Germinal center (tissue), 1 donor: ENCODE measurements around the gene TBC1D22A.

Experiments
- DNase-seq: peaks from one replicate; pipeline ENCODE4 v3.0.0; 2012; ENCODE audit warnings: mixed read lengths, low spot score

TBC1D22A gene

DNA sequence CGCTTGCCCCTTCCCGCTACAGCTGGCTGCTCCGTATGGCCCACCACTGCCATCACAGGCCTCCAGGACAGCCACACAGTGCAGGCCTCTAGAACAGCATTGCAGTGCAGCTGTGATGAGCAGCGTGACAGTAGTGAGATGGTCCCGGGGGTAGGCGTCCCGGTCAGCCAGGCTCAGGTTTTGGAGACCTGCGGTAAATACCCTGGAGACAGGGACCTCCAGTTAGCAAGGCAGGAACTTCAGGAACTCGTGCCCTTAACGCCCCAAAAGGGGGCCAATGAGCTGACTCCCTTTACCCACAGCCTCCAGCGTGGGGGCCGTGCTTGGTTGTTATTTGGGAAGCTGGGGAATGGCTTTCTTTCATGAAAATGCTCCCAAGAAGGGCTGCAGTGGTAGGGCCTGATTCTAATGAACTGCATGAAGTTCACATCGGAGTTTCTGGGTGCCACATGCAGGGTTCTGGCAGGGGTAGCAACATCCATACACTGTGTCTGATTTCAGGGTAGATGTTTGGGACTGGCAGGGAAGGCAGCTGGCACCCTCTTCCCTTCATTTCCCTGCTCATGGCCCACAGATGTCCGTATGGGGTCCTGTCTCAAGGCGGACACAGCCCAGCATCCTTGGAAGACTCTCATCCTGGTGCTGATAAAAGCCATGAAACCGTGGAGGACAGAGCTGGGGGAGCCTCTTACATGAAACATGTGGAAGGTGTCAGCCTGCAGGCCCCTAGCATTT, 440.5 kb downstream of the TBC1D22A start:
- DNase-seq: no peak

DNA sequence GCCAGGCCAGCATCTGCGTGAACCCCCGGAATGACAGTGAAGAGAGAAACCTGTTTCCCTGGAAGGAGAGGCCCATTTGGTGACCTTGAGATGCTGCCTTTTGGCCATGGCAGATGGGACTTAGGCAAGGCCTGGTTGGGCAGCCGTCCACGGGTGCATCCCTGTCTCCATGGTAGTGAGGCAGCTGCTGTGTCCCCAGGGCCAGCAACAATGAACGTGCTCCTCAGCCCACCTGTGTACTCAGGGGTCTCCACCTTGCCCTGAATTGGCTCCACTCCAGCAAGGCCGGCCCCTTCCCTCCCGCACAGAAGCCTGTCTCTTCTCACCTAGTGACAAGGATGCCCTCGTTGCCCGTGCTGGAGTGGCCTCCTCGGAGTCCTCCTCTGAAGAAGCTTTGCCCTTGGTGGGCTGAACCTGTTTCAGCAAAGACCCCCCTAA, 441.1 kb downstream of the TBC1D22A start:
- DNase-seq: no peak

DNA sequence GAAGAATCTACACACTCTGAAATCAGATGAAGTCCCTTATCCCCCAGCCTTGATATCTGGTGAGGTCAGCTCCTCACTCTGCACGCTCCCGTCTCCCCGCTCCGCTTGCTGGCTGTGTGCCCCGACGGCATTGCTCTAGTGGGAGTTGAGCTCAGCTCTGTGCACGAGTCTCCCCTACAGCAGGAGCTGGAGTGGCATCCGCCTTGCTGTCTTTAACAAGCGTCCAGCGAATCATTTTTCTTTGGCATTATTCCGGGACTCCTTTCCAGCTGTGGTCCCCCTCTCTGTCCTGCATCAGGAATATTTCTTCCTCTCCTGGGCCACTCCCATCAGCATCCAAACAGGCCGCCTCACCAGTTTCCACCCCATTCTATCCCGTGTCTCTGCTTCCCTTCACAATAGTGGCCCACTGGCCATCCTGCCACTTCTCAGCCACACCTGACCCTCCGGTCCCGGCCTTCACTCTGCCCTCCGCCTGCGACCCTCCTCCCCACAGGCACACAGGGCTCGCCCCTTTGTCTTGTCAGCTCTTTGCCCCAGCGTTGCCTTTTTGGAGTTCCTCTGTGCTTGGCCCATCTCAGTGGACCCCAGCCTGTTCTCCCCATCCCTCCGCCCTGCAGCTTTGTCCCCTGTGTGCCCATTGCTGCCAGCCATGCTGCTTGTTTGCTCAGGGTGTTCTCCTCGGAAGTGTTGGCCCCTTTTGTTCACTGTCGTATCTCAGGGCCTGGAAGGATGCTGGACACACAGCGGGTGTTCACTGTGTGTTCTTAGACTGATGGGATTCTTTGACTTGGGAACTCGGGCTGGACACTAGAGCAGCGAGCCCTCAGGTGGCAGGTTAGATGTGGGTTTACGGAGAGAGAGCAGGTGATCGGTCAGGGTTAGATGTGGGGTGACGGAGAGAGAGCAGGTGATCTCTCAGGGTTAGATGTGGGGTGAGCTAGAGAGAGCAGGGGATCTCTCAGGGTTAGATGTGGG, 441.8 kb downstream of the TBC1D22A start:
- DNase-seq: no peak

DNA sequence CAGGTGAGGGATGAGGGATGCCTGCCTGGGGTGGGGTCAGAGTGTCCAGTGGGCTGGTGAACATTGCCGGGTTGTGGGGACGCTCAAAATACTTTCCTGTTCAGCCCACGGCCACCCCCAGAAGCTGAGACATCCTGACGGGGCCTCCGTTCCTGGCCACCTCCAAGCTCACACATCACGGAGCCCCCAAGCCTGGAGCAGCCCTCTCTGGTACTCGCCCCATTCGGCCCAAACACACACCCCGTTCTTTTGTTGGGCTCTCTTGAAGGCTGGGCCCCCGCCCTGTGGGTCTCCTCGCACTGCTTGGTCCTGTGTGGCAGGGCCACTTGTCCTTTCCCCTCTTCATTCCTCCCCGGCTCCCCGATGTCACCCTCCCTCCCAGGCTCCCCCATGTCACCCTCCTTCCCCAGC, 442.6 kb downstream of the TBC1D22A start:
- DNase-seq: no peak

GRCh38 chr22:47205554-47205953, 443.1 kb downstream of the TBC1D22A start:
- DNase-seq: no peak

- DNase-seq: no peak
Measured at GRCh38 chr22:47206164-47206563, 443.7 kb downstream of the TBC1D22A start.

- DNase-seq: no peak
Measured at GRCh38 chr22:47206666-47207218, 444.3 kb downstream of the TBC1D22A start.

GRCh38 chr22:47207387-47207786, 444.9 kb downstream of the TBC1D22A start:
- DNase-seq: no peak

DNA sequence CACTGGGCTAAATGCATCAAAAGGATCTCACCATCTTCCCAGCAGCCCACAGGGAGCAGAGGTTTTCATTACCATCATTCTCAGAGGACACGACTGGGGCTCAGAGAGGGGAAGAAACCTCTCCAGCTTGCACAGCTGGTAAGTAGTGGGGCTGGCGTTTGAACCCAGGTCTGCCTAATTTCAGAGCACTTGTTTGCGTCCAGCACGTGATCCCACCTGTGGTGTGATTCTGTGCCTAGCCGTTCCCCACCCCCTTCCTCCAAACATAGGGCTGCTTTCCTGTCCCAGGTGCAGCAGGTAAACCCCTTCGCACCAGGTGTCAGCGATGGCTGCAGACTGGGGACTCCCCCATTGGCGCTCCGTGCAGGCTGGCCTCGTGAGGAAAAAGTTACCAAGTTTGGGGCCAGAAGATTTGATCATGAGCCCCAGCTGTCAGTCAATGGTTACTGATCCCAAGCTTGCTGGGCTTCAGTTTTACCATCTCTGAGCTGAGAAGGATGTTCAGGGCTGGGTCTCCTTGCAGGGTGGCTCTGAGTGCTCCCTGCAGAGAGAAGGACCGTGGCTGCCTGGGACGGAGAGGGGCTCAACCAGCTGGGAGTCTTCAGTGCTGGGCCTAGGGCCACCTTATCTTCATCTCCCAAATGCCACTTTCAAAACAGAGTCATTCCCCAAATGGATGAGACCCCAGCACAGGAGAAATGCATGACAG, 445.6 kb downstream of the TBC1D22A start:
- DNase-seq: no peak

DNA sequence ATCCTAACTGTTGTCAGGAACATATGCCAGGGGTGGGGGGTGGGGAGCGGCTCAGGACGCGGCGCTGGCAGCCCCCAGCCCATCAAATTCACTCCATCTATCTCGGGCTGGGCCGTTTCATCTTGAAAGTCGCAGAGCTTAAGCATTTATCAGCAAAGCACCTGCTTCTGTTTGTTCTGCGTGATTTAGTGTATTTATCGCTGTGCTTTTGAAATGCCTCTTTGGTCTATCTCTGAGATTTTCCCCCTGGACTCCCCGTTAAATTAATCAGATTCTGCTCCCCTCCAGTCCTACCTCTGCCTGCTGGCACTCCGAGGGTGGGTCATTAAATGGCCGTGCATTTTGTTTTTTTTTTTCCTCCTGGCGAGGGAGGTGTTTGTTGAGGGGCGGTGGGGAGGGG, 446.2 kb downstream of the TBC1D22A start:
- DNase-seq: no peak

DNA sequence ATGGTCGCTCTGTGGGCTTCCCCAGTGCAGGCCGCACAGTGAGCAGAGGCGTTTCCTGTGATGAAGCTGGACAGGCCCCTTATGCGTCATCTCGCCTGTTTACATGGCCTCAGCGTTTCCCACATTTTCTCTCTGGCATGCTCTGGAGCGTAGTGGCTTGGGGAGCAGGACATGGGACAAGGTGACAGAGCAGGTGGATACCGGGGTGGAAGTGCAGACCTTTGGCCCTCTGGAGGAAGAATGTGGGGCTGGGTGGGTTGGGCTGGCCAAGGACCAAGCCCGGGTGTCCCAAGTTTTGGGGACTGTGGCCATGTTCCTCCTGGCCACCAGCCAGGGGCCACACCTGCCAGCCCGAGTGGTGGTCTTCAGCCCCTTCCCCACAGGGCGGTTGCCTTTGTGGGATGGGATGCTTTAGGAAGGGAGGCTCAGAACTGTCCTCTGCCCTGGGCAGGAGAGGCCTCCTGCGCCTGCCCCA, 446.6 kb downstream of the TBC1D22A start:
- no peak for DNase-seq

DNA sequence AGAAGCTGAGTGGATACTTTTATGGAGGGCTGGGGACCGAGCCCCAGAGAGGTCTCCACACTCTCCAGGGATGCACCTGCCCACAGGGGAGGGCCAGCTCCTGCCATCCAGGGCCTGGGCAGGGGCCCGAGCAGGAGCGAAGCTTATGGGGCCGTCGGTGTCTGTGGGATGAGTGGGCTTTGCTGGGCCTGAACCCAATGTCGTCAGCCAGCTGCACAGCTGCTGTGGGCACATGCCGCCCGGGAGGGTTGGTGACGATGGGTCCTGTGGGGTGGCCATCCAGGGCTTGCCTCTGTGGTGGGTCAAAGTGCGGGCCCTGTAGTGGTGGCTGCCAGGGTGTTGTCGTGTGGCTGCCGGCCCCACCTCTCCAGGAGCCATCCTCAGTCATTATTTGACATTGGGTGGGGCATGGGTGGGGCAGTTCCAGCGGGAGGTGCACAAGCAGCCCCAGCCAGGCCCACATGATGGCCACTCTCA, 447.1 kb downstream of the TBC1D22A start:
- DNase-seq: no peak

GRCh38 chr22:47210112-47210657, 447.7 kb downstream of the TBC1D22A start:
- no peak for DNase-seq

DNA sequence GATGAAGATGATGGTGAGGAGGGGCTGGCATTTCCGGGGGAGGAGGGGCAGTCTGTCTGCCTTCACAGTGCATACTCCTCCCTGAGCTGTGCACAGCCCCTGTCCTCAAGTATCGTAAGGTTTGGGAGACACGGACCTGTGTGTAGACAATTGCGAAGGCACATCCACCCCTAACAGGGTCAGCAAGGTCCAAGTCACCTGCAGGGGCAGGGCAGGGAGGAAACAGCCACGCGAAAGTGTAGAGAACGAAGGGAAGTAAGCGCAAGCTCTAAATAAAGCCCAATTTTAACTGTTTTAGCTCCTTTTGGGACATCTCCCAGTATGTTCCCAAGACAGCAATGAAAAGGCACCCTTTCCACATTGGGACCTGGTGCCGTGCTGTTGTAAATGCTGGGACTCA, 448.2 kb downstream of the TBC1D22A start:
- DNase-seq: no peak

- DNase-seq: peak; percentile 67
Measured at GRCh38 chr22:47213571-47214230, 451.3 kb downstream of the TBC1D22A start.

GRCh38 chr22:47215851-47216250, 453.4 kb downstream of the TBC1D22A start:
- no peak for DNase-seq

DNA sequence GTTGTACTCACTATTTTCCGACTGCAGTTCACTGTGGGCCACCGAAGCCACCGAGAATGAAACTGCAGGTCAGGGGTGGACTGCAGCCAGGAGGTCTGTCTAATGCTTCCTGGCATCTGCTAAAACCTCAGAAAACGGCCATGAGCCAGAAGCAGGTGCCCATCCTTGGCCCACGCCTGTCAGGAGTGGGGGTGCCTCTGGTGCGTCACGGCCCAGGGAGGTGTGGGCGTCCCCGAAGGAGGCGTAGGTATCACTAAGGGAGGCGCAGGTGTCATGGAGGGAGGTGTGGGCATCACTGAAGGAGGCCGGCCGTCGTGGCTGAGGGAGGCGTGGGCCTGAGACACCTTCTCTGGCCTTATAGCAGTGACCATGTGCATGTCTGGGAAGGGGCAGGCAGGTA, 456.2 kb downstream of the TBC1D22A start:
- no peak for DNase-seq

GRCh38 chr22:47219789-47220188, 457.3 kb downstream of the TBC1D22A start:
- DNase-seq: no peak

DNA sequence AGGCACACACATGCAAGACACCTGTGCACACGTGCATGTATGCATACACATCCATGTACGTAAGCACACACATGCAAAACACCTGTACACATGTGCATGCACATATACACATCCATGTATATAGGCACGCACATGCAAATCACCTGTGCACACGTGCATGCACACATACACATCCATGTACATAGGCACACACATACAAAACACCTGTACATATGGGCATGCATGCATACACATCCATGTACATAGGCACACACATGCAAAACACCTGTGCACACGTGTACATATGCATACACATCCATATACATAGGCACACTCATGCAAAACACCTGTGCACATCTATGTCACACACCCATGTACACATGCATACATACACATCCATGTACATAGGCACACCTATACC, 458.3 kb downstream of the TBC1D22A start:
- no peak for DNase-seq

GRCh38 chr22:47221840-47222615, 459.6 kb downstream of the TBC1D22A start:
- DNase-seq: no peak
